HepG2 (cell line): ENCODE results near the gene CDC42SE2. TPM values are rescaled to one million over a fixed set of nuclear protein-coding genes. Genes with fewer than 3 reads are reported as not detected.

Source experiments
- ATAC-seq: fragments of 200-7000 bp; cut with Tn5 transposase; 3 replicates; pipeline ENCODE4 v1.9.1; 2020; ENCODE audit warnings: mild to moderate bottlenecking, moderate library complexity
- BruUV-seq: library from RNA; stranded (reverse); fragments of 400-500 nt; replicated peaks from 2 replicates; lab custom pipeline; 2021; lab: Mats Ljungman, UMichigan
- CTCF ChIA-PET: fragments of 300-600 bp; formaldehyde crosslinking; extraction: SDS; loops from one replicate; lab custom pipeline; 2021; ENCODE audit warnings: low total read pairs, inconsistent platforms, low intra/inter-chr PET ratio; lab: Yijun Ruan, JAX
- POLR2A ChIA-PET: fragments of 350-600 bp; sonication (Branson Sonifier 250); formaldehyde crosslinking; loops from one replicate; lab custom pipeline; 2020; ENCODE audit warnings: antibody characterized with exemption, inconsistent platforms; lab: Yijun Ruan, JAX
- DNase-seq: peaks from one replicate; pipeline ENCODE4 v3.0.0-alpha.2; 2015; ENCODE audit warnings: low spot score
- FAIRE-seq: peaks from 3 replicates; lab custom pipeline; 2011; peaks lifted over from hg19 to GRCh38; lab: Jason Lieb, UNC
- H2AFZ ChIP-seq: one replicate; pipeline ENCODE4 v1.6.1; 2011; ENCODE audit warnings: low read length, inconsistent platforms
- H3K27ac ChIP-seq: fragments of 300-600 bp; 3 replicates; pipeline ENCODE4 v1.8.0; 2011; ENCODE audit warnings: mixed run types, mild to moderate bottlenecking, mixed read lengths, low read length, inconsistent platforms; ENCODE audit not compliant: insufficient read depth; ENCODE audit errors: extremely low read length
- H3K27me3 ChIP-seq, 2 experiments: fragments of 200-600 bp in 1 of 2; 2 replicates in 1 of 2; 3 replicates in 1 of 2; pipeline versions ENCODE4 v1.6.0 to v1.8.0; 2011; ENCODE audit warnings: low read length in 2 of 2, mild to moderate bottlenecking in 2 of 2, moderate library complexity in 2 of 2, inconsistent platforms in 1 of 2; ENCODE audit not compliant: insufficient read depth in 2 of 2, control insufficient read depth in 1 of 2
- H3K36me3 ChIP-seq, 2 experiments: fragments of 200-600 bp in 1 of 2; replicated peaks in 1 of 2; 2 replicates in 1 of 2; 3 replicates in 1 of 2; pipeline versions ENCODE4 v1.5.1 to v1.8.0; 2011; ENCODE audit warnings: low read length in 2 of 2, inconsistent platforms in 1 of 2; ENCODE audit not compliant: insufficient read depth in 2 of 2, control insufficient read depth in 1 of 2
- H3K4me1 ChIP-seq: 2 replicates; pipeline ENCODE4 v1.5.1; 2012; ENCODE audit warnings: low read length, inconsistent platforms; ENCODE audit not compliant: insufficient read depth
- H3K4me2 ChIP-seq: 2 replicates; pipeline ENCODE4 v1.6.0; 2011; ENCODE audit warnings: low read depth, low read length, inconsistent platforms
- H3K4me3 ChIP-seq, 3 experiments: fragments of 200-600 bp in 1 of 3; sonication (generic), shearing (Covaris generic) in 1 of 3; replicated peaks in 1 of 3; 2 replicates each; pipeline ENCODE4 v1.5.1; 2011 to 2016; ENCODE audit warnings: low read length in 3 of 3, inconsistent platforms in 2 of 3, low read depth in 2 of 3, mild to moderate bottlenecking in 2 of 3, control low read depth in 1 of 3, mixed read lengths in 1 of 3; ENCODE audit not compliant: insufficient read depth in 1 of 3
- H3K79me2 ChIP-seq: one replicate; pipeline ENCODE4 v1.6.1; 2011; ENCODE audit warnings: low read length, inconsistent platforms; ENCODE audit not compliant: insufficient read depth
- H3K9ac ChIP-seq: 2 replicates; pipeline ENCODE4 v1.6.0; 2011; ENCODE audit warnings: mild to moderate bottlenecking, low read depth, low read length, inconsistent platforms; ENCODE audit not compliant: insufficient read depth
- H3K9me3 ChIP-seq: 2 replicates; pipeline ENCODE4 v1.5.1; 2012; ENCODE audit warnings: mild to moderate bottlenecking, low read length
- H4K20me1 ChIP-seq: 2 replicates; pipeline ENCODE4 v1.6.0; 2011; ENCODE audit warnings: inconsistent platforms, mild to moderate bottlenecking, low read length, moderate library complexity; ENCODE audit not compliant: insufficient read depth
- CREM ChIP-seq, 2 experiments: sonication (generic) in 1 of 2; formaldehyde crosslinking in 1 of 2; IDR thresholded peaks; 2 replicates each; pipeline versions ENCODE4 v1.4.0 to v1.6.1; 2016 to 2020; ENCODE audit warnings: antibody characterized with exemption in 1 of 2, mild to moderate bottlenecking in 1 of 2, missing genetic modification reagents in 1 of 2
- FOXP4 ChIP-seq: sonication (generic); formaldehyde crosslinking; IDR thresholded peaks from 2 replicates; pipeline ENCODE4 v1.4.0; 2020; ENCODE audit warnings: missing genetic modification reagents
- MAFK ChIP-seq, 2 experiments: IDR thresholded peaks in 1 of 2; conservative IDR thresholded peaks in 1 of 2; 2 replicates each; pipeline ENCODE4 v1.6.1; 2011; ENCODE audit warnings: improper control_type of control experiment in 2 of 2, low read length in 2 of 2
- NFE2L2 ChIP-seq: fragments of 150-350 bp; IDR thresholded peaks from 2 replicates; pipeline ENCODE4 v1.6.1; 2014; ENCODE audit warnings: low read length
- REST ChIP-seq, 2 experiments: IDR thresholded peaks; 2 replicates each; pipeline ENCODE4 v1.6.1; 2011 to 2012; ENCODE audit warnings: low read length in 2 of 2, borderline replicate concordance in 1 of 2, low read depth in 1 of 2, mild to moderate bottlenecking in 1 of 2, moderate library complexity in 1 of 2
- RFXAP ChIP-seq: sonication (generic); formaldehyde crosslinking; IDR thresholded peaks from 2 replicates; pipeline ENCODE4 v1.4.0; 2020; ENCODE audit warnings: missing genetic modification reagents, borderline replicate concordance
- ZFX ChIP-seq: sonication (generic); formaldehyde crosslinking; IDR thresholded peaks from 2 replicates; pipeline ENCODE4 v1.4.0; 2020; ENCODE audit warnings: mild to moderate bottlenecking, low read depth, missing genetic modification reagents, moderate library complexity
- ZNF3 ChIP-seq: IDR thresholded peaks from 2 replicates; pipeline ENCODE4 v1.7.0; 2017; ENCODE audit warnings: inconsistent platforms
- ZNF740 ChIP-seq: sonication (generic); formaldehyde crosslinking; IDR thresholded peaks from 2 replicates; pipeline ENCODE4 v1.4.0; 2020; ENCODE audit warnings: missing genetic modification reagents
- ZNF780A ChIP-seq: sonication (generic); formaldehyde crosslinking; IDR thresholded peaks from 2 replicates; pipeline ENCODE4 v1.8.0; 2022; ENCODE audit warnings: mild to moderate bottlenecking, missing genetic modification reagents, moderate library complexity
- WGBS: methylation state at CpG from one replicate; pipeline ENCODE4 v1.1.6; 2017; ENCODE audit warnings: low lambda C conversion rate; 5-methylcytosine and 5-hydroxymethylcytosine counted together
- in situ Hi-C: cut with HindIII; loops from 2 replicates; pipeline ENCODE4 v1.10.0; 2017; ENCODE audit warnings: low pct_unique_long_range_greater_than_20kb; ENCODE audit not compliant: extremely low pct_ligation_motif_present
- intact Hi-C: fragments of 100-400 bp; cut with micrococcal nuclease; formaldehyde crosslinking; loops from one replicate; pipeline ENCODE4 v1.10.0; 2022; ENCODE audit not compliant: unreplicated experiment
- polyA plus RNA-seq, 8 experiments: library from polyadenylated mRNA; depleted of rRNA in 3 of 8; stranded (reverse) in 7 of 8; unstranded in 1 of 8; fragments of >200 nt; fragmentation: Illumina TruSeq in 4 of 8; extraction: Trizol in 4 of 8; gene quantifications; 2 replicates each; pipeline versions ENCODE4 v1.2.1 to v1.2.3, GENCODE V29; 2011 to 2016; ENCODE audit warnings: low read depth in 4 of 8, missing spikeins in 1 of 8, mixed read lengths in 1 of 8; ENCODE audit not compliant: insufficient read depth in 1 of 8
- total RNA-seq, 5 experiments: library from RNA; depleted of rRNA; stranded (reverse); fragments of >200 nt; fragmentation: Illumina TruSeq; extraction: Trizol; gene quantifications; 2 replicates each; pipeline ENCODE4 v1.2.3, GENCODE V29; 2016; ENCODE audit warnings: low read depth in 1 of 5

Gene CDC42SE2
- total and polyA plus RNA-seq, 2 of the 13 experiments (the other 11 are each of a cell fraction or from before 2014, with no cell fraction given) = 19.6 to 25.0 TPM

GRCh38 chr5:131218392-131218791, 45.5 kb upstream of the CDC42SE2 start:
- H3K4me1 ChIP-seq = no peaks in the 10 kb centered on the region
- no peak overlapping the region for H3K4me3 ChIP-seq
- TF ChIP-seq RFXAP (no peak), ZNF780A (CRISPR knock-in tag) (no peak), NFE2L2 (peak; percentile 37; the same call in 1 of the 2 replicates), ZNF740 (no peak), REST (IDR thresholded peaks at IDR 0.05; ENCODE audit: borderline replicate concordance in 1 of 2, low read depth in 1 of 2, low read length in 2 of 2) (no peak), ZNF3 (CRISPR knock-in tag) (no peak), MAFK (conservative IDR thresholded peaks at IDR 0.05 in 1 of 2, IDR thresholded peaks at IDR 0.05 in 1 of 2; ENCODE audit: low read length in 2 of 2) (peak in 1 of 2 experiments; percentile 39; a peak in 2 of 4 replicates), CREM (IDR thresholded peaks at IDR 0.05) (no peak), CREM (CRISPR knock-in tag; IDR thresholded peaks at IDR 0.05) (no peak), ZFX (CRISPR knock-in tag) (no peak), FOXP4 (no peak)
- no peak overlapping the region for H3K9ac ChIP-seq
- no peaks in the 10 kb centered on the region for H3K36me3 ChIP-seq
- no peak overlapping the region for H2AFZ ChIP-seq
- WGBS = 18% methylated on average over 4 of the region's 4 CpGs
- DNase-seq (no peak), FAIRE-seq (no peak), ATAC-seq (no peak)
- no peaks in the 10 kb centered on the region for H3K9me3 ChIP-seq
- intact Hi-C loops = no loop called here
- POLR2A ChIA-PET = no interaction called here
- no peaks in the 10 kb centered on the region for H4K20me1 ChIP-seq
- no peak overlapping the region for H3K4me2 ChIP-seq
- BruUV-seq = no TSS peak
- CTCF ChIA-PET = no interaction called here
- in situ Hi-C loops = no loop called here
- no peaks in the 10 kb centered on the region for H3K27me3 ChIP-seq
- H3K27ac ChIP-seq = no peak overlapping the region
- no peaks in the 10 kb centered on the region for H3K79me2 ChIP-seq
